Adrenal gland (tissue), 5 donors: ENCODE measurements around the gene PLXNA1.

ENCODE experiments used
- POLR2A ChIP-seq, 2 donors: fragments of 450-650 bp; IDR thresholded peaks; one replicate each; pipeline ENCODE4 v1.6.1; 2017; ENCODE audit warnings: antibody characterized with exemption in 2 of 2, mild to moderate bottlenecking in 2 of 2, moderate library complexity in 1 of 2
- TF ChIP-seq, protein P1 (sequence below), 6 experiments: fragments of 450-650 bp in 4 of 6; fragments of 200-600 bp in 2 of 6; sonication (generic) in 1 of 6; IDR thresholded peaks; 1 replicate in 5 of 6; 2 replicates in 1 of 6; pipeline versions ENCODE4 v1.5.1 to v1.8.0; 2016 to 2021; ENCODE audit warnings: antibody characterized with exemption in 6 of 6, mild to moderate bottlenecking in 2 of 6, moderate library complexity in 1 of 6
- donor health status: DM: no; HTN: no; CAD: no.

DNA sequence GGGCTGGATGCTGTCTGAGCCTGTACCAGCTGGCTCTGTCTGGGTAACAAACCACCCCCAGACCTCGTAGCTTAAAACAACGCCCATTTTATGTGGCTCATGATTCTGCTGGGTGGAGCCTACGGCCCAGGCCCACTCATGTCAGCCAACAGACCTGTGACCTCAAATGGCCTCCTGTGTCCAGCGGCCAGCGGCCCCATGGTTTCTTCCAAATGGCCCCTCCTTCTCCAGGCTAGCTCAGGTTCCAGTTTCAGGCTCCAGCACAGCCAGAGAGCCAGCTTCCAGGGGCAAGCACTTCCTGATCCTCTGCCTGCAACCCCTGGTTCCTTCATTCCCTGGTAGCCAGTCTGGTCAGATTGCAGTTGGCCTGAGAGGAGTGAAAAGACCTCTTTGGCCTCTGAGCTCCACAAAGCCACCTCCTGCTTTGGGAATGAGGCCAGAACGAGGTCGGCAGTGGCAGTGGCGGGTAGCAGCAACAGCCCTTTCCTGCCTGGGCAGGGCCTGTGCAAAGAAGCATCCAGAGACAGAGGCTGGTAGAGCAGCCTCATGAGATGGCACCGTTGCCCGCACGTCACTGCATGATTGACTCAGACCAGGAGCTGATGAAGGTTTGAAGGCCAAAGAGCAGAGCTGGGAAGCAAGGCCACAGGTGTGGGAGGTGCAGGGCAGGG, 21.0 kb upstream of the PLXNA1 start:
- TF ChIP-seq, protein P1, sequence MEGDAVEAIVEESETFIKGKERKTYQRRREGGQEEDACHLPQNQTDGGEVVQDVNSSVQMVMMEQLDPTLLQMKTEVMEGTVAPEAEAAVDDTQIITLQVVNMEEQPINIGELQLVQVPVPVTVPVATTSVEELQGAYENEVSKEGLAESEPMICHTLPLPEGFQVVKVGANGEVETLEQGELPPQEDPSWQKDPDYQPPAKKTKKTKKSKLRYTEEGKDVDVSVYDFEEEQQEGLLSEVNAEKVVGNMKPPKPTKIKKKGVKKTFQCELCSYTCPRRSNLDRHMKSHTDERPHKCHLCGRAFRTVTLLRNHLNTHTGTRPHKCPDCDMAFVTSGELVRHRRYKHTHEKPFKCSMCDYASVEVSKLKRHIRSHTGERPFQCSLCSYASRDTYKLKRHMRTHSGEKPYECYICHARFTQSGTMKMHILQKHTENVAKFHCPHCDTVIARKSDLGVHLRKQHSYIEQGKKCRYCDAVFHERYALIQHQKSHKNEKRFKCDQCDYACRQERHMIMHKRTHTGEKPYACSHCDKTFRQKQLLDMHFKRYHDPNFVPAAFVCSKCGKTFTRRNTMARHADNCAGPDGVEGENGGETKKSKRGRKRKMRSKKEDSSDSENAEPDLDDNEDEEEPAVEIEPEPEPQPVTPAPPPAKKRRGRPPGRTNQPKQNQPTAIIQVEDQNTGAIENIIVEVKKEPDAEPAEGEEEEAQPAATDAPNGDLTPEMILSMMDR (IDR thresholded peaks at IDR 0.05), result no peak
- TF ChIP-seq POLR2A (IDR thresholded peaks at IDR 0.05), result no peak
